GM12891 (cell line): ENCODE data around the gene ENTHD1.

ENCODE experiments used
- POLR2A ChIP-seq: IDR thresholded peaks from 2 replicates; pipeline ENCODE4 v1.6.1; 2011; ENCODE audit warnings: low read depth, low read length, control low read depth
- POLR2AphosphoS5 ChIP-seq: IDR thresholded peaks from 2 replicates; pipeline ENCODE4 v1.6.1; 2011; ENCODE audit warnings: low read depth, low read length, control low read depth
- POU2F2 ChIP-seq: IDR thresholded peaks from 2 replicates; pipeline ENCODE4 v1.6.1; 2011; ENCODE audit warnings: low read depth, mild to moderate bottlenecking, control low read depth, low read length, moderate library complexity

DNA sequence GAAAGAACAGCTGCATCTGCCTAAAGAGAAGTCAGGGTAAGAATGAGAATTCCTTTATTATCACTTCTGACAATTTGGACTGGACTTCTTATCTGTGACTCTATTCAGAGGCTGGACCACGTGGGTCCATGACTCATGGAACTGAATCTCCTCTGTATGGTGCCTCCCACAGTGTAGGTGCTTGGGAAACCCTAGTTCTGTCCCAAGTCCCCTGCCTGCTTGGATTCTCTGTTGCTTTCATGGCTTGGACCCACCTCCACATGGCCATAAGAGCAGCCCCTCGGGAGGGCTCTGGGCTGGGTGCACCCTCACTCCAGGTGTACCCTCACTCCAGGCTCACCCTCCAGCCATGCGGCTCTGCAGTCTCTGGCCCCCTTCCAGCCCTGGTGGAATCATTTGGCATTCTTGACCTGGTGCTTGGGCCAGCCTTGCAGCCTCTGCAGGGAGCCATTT, 169.6 kb downstream of the ENTHD1 start:
- TF ChIP-seq POU2F2 (no peak), POLR2A (no peak), POLR2AphosphoS5 (no peak)
